Left colon (tissue), 2 donors: ENCODE measurements around the gene SEC22A. TPM values are rescaled to one million over a fixed set of nuclear protein-coding genes. Genes with fewer than 3 reads are reported as not detected.

Experiments used
- ATAC-seq: fragments of 200-7000 bp; cut with Tn5 transposase; one replicate; pipeline ENCODE4 v1.9.1; 2020; ENCODE audit warnings: mild to moderate bottlenecking, moderate library complexity
- DNase-seq, 2 donors: peaks; one replicate each; pipeline ENCODE4 v3.0.0-alpha.2; 2020
- intact Hi-C, 2 donors: fragments of 100-400 bp; cut with DNase I in 1 of 2; cut with micrococcal nuclease in 1 of 2; formaldehyde crosslinking; loops; one replicate each; pipeline versions ENCODE4 v1.11.2 to v1.14.0; 2022; cut with DNase I, micrococcal nuclease
- total RNA-seq, 2 donors: library from RNA; stranded (reverse); fragmentation: NEBNext Ultra II Directional; extraction: Animal tissue kit (Norgen Biotek cat#: 25700); gene quantifications; one replicate each; pipeline ENCODE4 v1.2.1, GENCODE V29; 2021
- donor health status: DM: no; HTN: no; CAD: no.
- donor health status: DM: yes; HTN: yes; CAD: no.

Gene SEC22A
- total RNA-seq, 2 donors from 2014 or later: 10.4 to 12.3 TPM

- DNase-seq (no peak), ATAC-seq (no peak)
- intact Hi-C loops: no loop called here
Observed at GRCh38 chr3:123296261-123296660, 94.5 kb downstream of the SEC22A start.

GRCh38 chr3:123296836-123297626 is 95.3 kb downstream of the SEC22A start:
- no peak for DNase-seq
- ATAC-seq: no peak
- intact Hi-C loops: no loop called here

- DNase-seq (no peak), ATAC-seq (no peak)
- intact Hi-C loops: no loop called here
Observed at GRCh38 chr3:123297627-123297899, 95.8 kb downstream of the SEC22A start.

GRCh38 chr3:123298903-123299302 is 97.2 kb downstream of the SEC22A start:
- no peak for ATAC-seq
- intact Hi-C loops: no loop called here
- DNase-seq: no peak

GRCh38 chr3:123299581-123299980 is 97.8 kb downstream of the SEC22A start:
- no peak for DNase-seq
- intact Hi-C loops: no loop called here
- ATAC-seq: no peak

- no peak for DNase-seq
- intact Hi-C loops: no loop called here
- ATAC-seq: no peak
Observed at GRCh38 chr3:123300056-123300455, 98.3 kb downstream of the SEC22A start.

- no peak for DNase-seq
- ATAC-seq: no peak
- intact Hi-C loops: no loop called here
Observed at GRCh38 chr3:123300583-123300982, 98.8 kb downstream of the SEC22A start.

GRCh38 chr3:123301331-123302184 is 99.8 kb downstream of the SEC22A start:
- DNase-seq (no peak), ATAC-seq (peak; percentile 20)

GRCh38 chr3:123302961-123303360 is 101.2 kb downstream of the SEC22A start:
- no peak for DNase-seq
- intact Hi-C loops: no loop called here
- no peak for ATAC-seq

More at GRCh38 chr3:123301331-123302184, 99.8 kb downstream of the SEC22A start:
- intact Hi-C loops: no loop called here

- no peak for DNase-seq
- no peak for ATAC-seq
- intact Hi-C loops: no loop called here
Observed at GRCh38 chr3:123303976-123304560, 102.3 kb downstream of the SEC22A start.

- ATAC-seq (no peak), DNase-seq (no peak)
- intact Hi-C loops: no loop called here
Observed at GRCh38 chr3:123305192-123305591, 103.4 kb downstream of the SEC22A start.

- intact Hi-C loops: no loop called here
- DNase-seq (no peak), ATAC-seq (no peak)
Observed at GRCh38 chr3:123307064-123307463, 105.3 kb downstream of the SEC22A start.

- ATAC-seq: no peak
- intact Hi-C loops: no loop called here
- no peak for DNase-seq
Observed at GRCh38 chr3:123310186-123310585, 108.4 kb downstream of the SEC22A start.

GRCh38 chr3:123310741-123311140 is 109.0 kb downstream of the SEC22A start:
- DNase-seq (no peak), ATAC-seq (no peak)
- intact Hi-C loops: no loop called here

GRCh38 chr3:123311201-123311600 is 109.5 kb downstream of the SEC22A start:
- ATAC-seq (no peak), DNase-seq (no peak)
- intact Hi-C loops: no loop called here

- no peak for ATAC-seq
- no peak for DNase-seq
- intact Hi-C loops: no loop called here
Observed at GRCh38 chr3:123312331-123313265, 110.9 kb downstream of the SEC22A start.

GRCh38 chr3:123313889-123314288 is 112.1 kb downstream of the SEC22A start:
- ATAC-seq: no peak
- DNase-seq: no peak
- intact Hi-C loops: no loop called here

- DNase-seq (no peak), ATAC-seq (no peak)
- intact Hi-C loops: no loop called here
Observed at GRCh38 chr3:123314359-123315270, 112.9 kb downstream of the SEC22A start.
